K562 (cell line): Measurements from ENCODE around the gene GABRR3. TPM values are rescaled to one million over a fixed set of nuclear protein-coding genes. Genes with fewer than 3 reads are reported as not detected.

Source experiments
- ATAC-seq: fragments of 200-7000 bp; cut with Tn5 transposase; 3 replicates; pipeline ENCODE4 v1.9.1; 2020; ENCODE audit warnings: moderate library complexity
- BruUV-seq: library from RNA; stranded (reverse); fragments of 400-500 nt; replicated peaks from 2 replicates; lab custom pipeline; 2021; lab: Mats Ljungman, UMichigan
- CTCF ChIA-PET: fragments of 300-600 bp; formaldehyde crosslinking; extraction: SDS; loops from one replicate; lab custom pipeline; 2021; ENCODE audit warnings: low intra/inter-chr PET ratio; lab: Yijun Ruan, JAX
- POLR2A ChIA-PET: fragments of 300-600, 350-650 bp; sonication (Branson Sonifier 250); formaldehyde crosslinking; extraction: SDS; loops from one replicate; lab custom pipeline; 2021; ENCODE audit warnings: antibody characterized with exemption, inconsistent platforms; lab: Yijun Ruan, JAX
- DNase-seq, 4 experiments: peaks; one replicate each; pipeline versions ENCODE4 v3.0.0 to v3.0.0-alpha.2; 2011 to 2018; ENCODE audit warnings: low spot score in 3 of 4, mixed read lengths in 3 of 4; ENCODE audit errors: extremely low read depth in 1 of 4
- FAIRE-seq: peaks from 2 replicates; lab custom pipeline; 2011; peaks lifted over from hg19 to GRCh38; lab: Jason Lieb, UNC
- H2AFZ ChIP-seq: 2 replicates; pipeline ENCODE4 v1.6.0; 2011; ENCODE audit warnings: low read depth, low read length, control low read depth, inconsistent platforms
- H3K27ac ChIP-seq: fragments of 200-600 bp; 3 replicates; pipeline ENCODE4 v1.8.0; 2011; ENCODE audit warnings: low read depth, mild to moderate bottlenecking, control low read depth, inconsistent platforms, low read length, moderate library complexity, mixed read lengths; ENCODE audit errors: extremely low read depth
- H3K27me3 ChIP-seq, 2 experiments: fragments of 300-600 bp in 1 of 2; 2 replicates in 1 of 2; 3 replicates in 1 of 2; pipeline versions ENCODE4 v1.6.0 to v1.8.0; 2011; ENCODE audit warnings: inconsistent platforms in 2 of 2, low read length in 2 of 2, mild to moderate bottlenecking in 1 of 2, mixed read lengths in 1 of 2, moderate library complexity in 1 of 2; ENCODE audit not compliant: control insufficient read depth in 2 of 2, insufficient read depth in 2 of 2
- H3K36me3 ChIP-seq: fragments of 300-600 bp; 3 replicates; pipeline ENCODE4 v1.8.0; 2011; ENCODE audit warnings: mild to moderate bottlenecking, low read length, inconsistent platforms; ENCODE audit not compliant: control insufficient read depth, insufficient read depth
- H3K4me1 ChIP-seq, 2 experiments: fragments of 200-600 bp in 1 of 2; replicated peaks in 1 of 2; 2 replicates in 1 of 2; 3 replicates in 1 of 2; pipeline versions ENCODE4 v1.5.1 to v1.8.0; 2011; ENCODE audit warnings: inconsistent platforms in 2 of 2, low read length in 2 of 2, mild to moderate bottlenecking in 1 of 2, mixed read lengths in 1 of 2, moderate library complexity in 1 of 2; ENCODE audit not compliant: control insufficient read depth in 2 of 2, insufficient read depth in 2 of 2
- H3K4me2 ChIP-seq: 2 replicates; pipeline ENCODE4 v1.6.1; 2011; ENCODE audit warnings: low read length, control low read depth, inconsistent platforms, mixed read lengths; ENCODE audit not compliant: insufficient read depth
- H3K4me3 ChIP-seq: fragments of 200-600 bp; sonication (generic), shearing (Covaris generic); 2 replicates; pipeline ENCODE4 v1.5.1; 2016; ENCODE audit warnings: control low read depth, inconsistent platforms
- H3K79me2 ChIP-seq: fragments of 200-600 bp; 3 replicates; pipeline ENCODE4 v1.8.0; 2011; ENCODE audit warnings: low read length, inconsistent platforms; ENCODE audit not compliant: control insufficient read depth, insufficient read depth
- H3K9ac ChIP-seq, 2 experiments: 2 replicates each; pipeline versions ENCODE4 v1.6.0 to v1.6.1; 2011; ENCODE audit warnings: low read depth in 2 of 2, low read length in 2 of 2, control low read depth in 1 of 2, inconsistent platforms in 1 of 2, mild to moderate bottlenecking in 1 of 2, mixed read lengths in 1 of 2; ENCODE audit not compliant: insufficient read depth in 1 of 2
- H3K9me1 ChIP-seq: one replicate; pipeline ENCODE4 v1.6.0; 2011; ENCODE audit warnings: inconsistent platforms, mild to moderate bottlenecking, low read length, moderate library complexity; ENCODE audit not compliant: control insufficient read depth, insufficient read depth
- H3K9me3 ChIP-seq: replicated peaks from 2 replicates; pipeline ENCODE4 v1.5.1; 2011; ENCODE audit warnings: low read depth, low read length, inconsistent platforms; ENCODE audit not compliant: control insufficient read depth, insufficient read depth
- H4K20me1 ChIP-seq: replicated peaks from 2 replicates; pipeline ENCODE4 v1.6.1; 2011; ENCODE audit warnings: low read length, inconsistent platforms, mixed read lengths; ENCODE audit not compliant: control insufficient read depth, insufficient read depth
- CC2D1A ChIP-seq: fragments of 450-650 bp; IDR thresholded peaks from 2 replicates; pipeline ENCODE4 v1.6.1; 2017; ENCODE audit warnings: mild to moderate bottlenecking
- CTCF ChIP-seq, 3 experiments: IDR thresholded peaks in 2 of 3; conservative IDR thresholded peaks in 1 of 3; 2 replicates each; pipeline ENCODE4 v1.5.1; 2011 to 2012; ENCODE audit warnings: low read length in 3 of 3, mild to moderate bottlenecking in 3 of 3, control low read depth in 2 of 3, improper control_type of control experiment in 1 of 3, inconsistent platforms in 1 of 3, low read depth in 1 of 3, mixed read lengths in 1 of 3, moderate library complexity in 1 of 3; ENCODE audit not compliant: insufficient read depth in 2 of 3
- MECOM ChIP-seq: fragments of 250-450 bp; sonication (Bioruptor Pico); IDR thresholded peaks from 2 replicates; pipeline ENCODE4 v1.8.0; 2022; ENCODE audit warnings: inconsistent platforms
- RAD21 ChIP-seq, 2 experiments: fragments of 250-450 bp in 1 of 2; fragments of 450-650 bp in 1 of 2; sonication (Bioruptor Pico) in 1 of 2; formaldehyde crosslinking in 1 of 2; IDR thresholded peaks in 1 of 2; conservative IDR thresholded peaks in 1 of 2; 2 replicates each; pipeline versions ENCODE4 v1.4.0 to v1.8.0; 2020 to 2022; ENCODE audit warnings: mild to moderate bottlenecking in 2 of 2, moderate library complexity in 1 of 2
- SMC3 ChIP-seq: conservative IDR thresholded peaks from 2 replicates; pipeline ENCODE4 v1.6.1; 2011; ENCODE audit warnings: low read depth, low read length, improper control_type of control experiment; ENCODE audit not compliant: insufficient read depth
- STAG1 ChIP-seq: sonication (generic); formaldehyde crosslinking; IDR thresholded peaks from 2 replicates; pipeline ENCODE4 v1.5.0; 2020; ENCODE audit warnings: missing genetic modification reagents, borderline replicate concordance
- YY1 ChIP-seq, 3 experiments: IDR thresholded peaks; 2 replicates each; pipeline ENCODE4 v1.6.1; 2011; ENCODE audit warnings: low read length in 2 of 3, mild to moderate bottlenecking in 2 of 3, moderate library complexity in 2 of 3, borderline replicate concordance in 1 of 3, control low read depth in 1 of 3, low read depth in 1 of 3; ENCODE audit not compliant: insufficient read depth in 3 of 3, insufficient replicate concordance in 2 of 3, control insufficient read depth in 1 of 3, insufficient read length in 1 of 3; ENCODE audit errors: extremely low read depth in 1 of 3
- ZNF551 ChIP-seq: fragments of 250-450 bp; sonication (Bioruptor Pico); IDR thresholded peaks from 2 replicates; pipeline ENCODE4 v1.5.0; 2021; ENCODE audit warnings: mild to moderate bottlenecking, moderate library complexity
- WGBS: fragments of 100-300 bp; shearing (Covaris generic); methylation state at CpG from one replicate; pipeline ENCODE4 v1.1.6; 2016; ENCODE audit warnings: low coverage, mixed read lengths; ENCODE audit not compliant: insufficient coverage; ENCODE audit errors: missing lambda C conversion rate; 5-methylcytosine and 5-hydroxymethylcytosine counted together
- in situ Hi-C: fragments of 300-500 bp; cut with MboI; formaldehyde crosslinking; loops from 4 replicates; pipeline ENCODE4 v1.15.0; 2018; ENCODE audit warnings: inconsistent platforms, mixed read lengths
- intact Hi-C: fragments of 100-400 bp; cut with micrococcal nuclease; formaldehyde crosslinking; loops from 2 replicates; pipeline ENCODE4 v1.14.2; 2022
- polyA plus RNA-seq, 8 experiments: library from polyadenylated mRNA; depleted of rRNA in 4 of 8; stranded (reverse) in 5 of 8; unstranded in 3 of 8; fragments of >200 nt; fragmentation: Nextera tagmentation in 2 of 8; fragmentation: Illumina TruSeq in 1 of 8; extraction: Ambion mirVana in 2 of 8; extraction: Trizol in 1 of 8; gene quantifications; 2 replicates each; pipeline versions ENCODE4 v1.2.1 to v1.2.3, GENCODE V29; 2011 to 2014; ENCODE audit warnings: inconsistent platforms in 1 of 8, missing spikeins in 1 of 8
- total RNA-seq, 7 experiments: library from RNA; depleted of rRNA in 6 of 7; stranded (reverse); fragments of >200 nt in 6 of 7; fragmentation: Illumina TruSeq in 2 of 7; extraction: Trizol in 2 of 7; gene quantifications; 2 replicates each; pipeline versions ENCODE4 v1.2.1 to v1.2.3, GENCODE V29; 2011 to 2021; ENCODE audit warnings: low replicate concordance in 1 of 7

The GABRR3 gene
- total and polyA plus RNA-seq, 9 of the 15 experiments (the other 6 are each of a cell fraction or from before 2014, with no cell fraction given): not detected

GRCh38 chr3:98022978-98023820 is 11.9 kb downstream of the GABRR3 start:
- Histone ChIP-seq H3K36me3 (no peaks in the 10 kb centered on the region), H3K27ac (no peak overlapping the region), H3K27me3 (no peaks in the 10 kb centered on the region), H3K4me1 (no peaks in the 10 kb centered on the region), H3K4me3 (no peak overlapping the region), H3K9ac (no peak overlapping the region), H3K79me2 (no peaks in the 10 kb centered on the region), H4K20me1 (no peaks in the 10 kb centered on the region), H2AFZ (no peak overlapping the region), H3K4me2 (no peak overlapping the region), H3K9me3 (no peaks in the 10 kb centered on the region), H3K9me1 (no peaks in the 10 kb centered on the region)
- CTCF ChIA-PET: interaction anchor here (1.0 to 1.6 kb wide), 2 partner anchors 51 to 230 kb away, joined by 4 to 11 read pairs; partner anchors contain the start of gene RIOX2
- 9% methylated on average over 12 of the region's 13 CpGs for WGBS
- ATAC-seq (peak; percentile 84), FAIRE-seq (peak; percentile 89), DNase-seq (peak; percentile 43 to 76 (median 50))
- in situ Hi-C loops (loop anchor here (5.0 kb wide), 1 partner anchor 231 kb away; no protein-coding TSS in a partner anchor), intact Hi-C loops (loop anchor here (1.0 to 10.0 kb wide), 3 partner anchors 230 to 1158 kb away; no protein-coding TSS in a partner anchor)
- BruUV-seq: no TSS peak
- POLR2A ChIA-PET: no interaction called here
- TF ChIP-seq RAD21 (CRISPR knock-in tag; conservative IDR thresholded peaks at IDR 0.05 in 1 of 2, IDR thresholded peaks at IDR 0.05 in 1 of 2) (peak; percentile 83 to 87), SMC3 (peak; percentile 86), ZNF551 (CRISPR knock-in tag) (no peak), STAG1 (CRISPR knock-in tag) (peak; percentile 51; the same call in 1 of the 2 replicates), MECOM (no peak), CC2D1A (peak; percentile 24; the same call in 1 of the 2 replicates), YY1 (IDR thresholded peaks at IDR 0.05; ENCODE audit: borderline replicate concordance in 1 of 3, control insufficient read depth in 1 of 3, extremely low read depth in 1 of 3, insufficient read depth in 3 of 3, insufficient read length in 1 of 3, insufficient replicate concordance in 2 of 3, low read depth in 1 of 3, low read length in 2 of 3) (peak in 1 of 3 experiments; percentile 9), CTCF (IDR thresholded peaks at IDR 0.05 in 2 of 3, conservative IDR thresholded peaks at IDR 0.05 in 1 of 3; ENCODE audit: insufficient read depth in 2 of 3, low read depth in 1 of 3, low read length in 3 of 3) (peak; percentile 75 to 78 (median 76))
